Osteoblast (primary cell): Measurements from ENCODE around the gene CERKL. TPM values are rescaled to one million over a fixed set of nuclear protein-coding genes. Genes with fewer than 3 reads are reported as not detected.

Experiments
- DNase-seq: peaks from one replicate; pipeline ENCODE4 v3.0.0; 2011; ENCODE audit warnings: low spot score, mixed read lengths; ENCODE audit not compliant: insufficient read length; ENCODE audit errors: missing footprints
- H2AFZ ChIP-seq: 2 replicates; pipeline ENCODE4 v1.6.0; 2011; ENCODE audit warnings: mild to moderate bottlenecking, low read length
- H3K27ac ChIP-seq: 2 replicates; pipeline ENCODE4 v1.5.1; 2011; ENCODE audit warnings: mild to moderate bottlenecking, low read depth, low read length, moderate library complexity
- H3K27me3 ChIP-seq: 2 replicates; pipeline ENCODE4 v1.6.0; 2012; ENCODE audit warnings: mild to moderate bottlenecking, control low read depth, inconsistent platforms, low read length, moderate library complexity; ENCODE audit not compliant: insufficient read depth
- H3K36me3 ChIP-seq: 2 replicates; pipeline ENCODE4 v1.5.1; 2011; ENCODE audit warnings: mild to moderate bottlenecking, low read length, control low read depth, moderate library complexity; ENCODE audit not compliant: insufficient read depth
- H3K4me1 ChIP-seq: 2 replicates; pipeline ENCODE4 v1.5.1; 2011; ENCODE audit warnings: mild to moderate bottlenecking, low read length, control low read depth, moderate library complexity; ENCODE audit not compliant: insufficient read depth
- H3K4me2 ChIP-seq: 2 replicates; pipeline ENCODE4 v1.6.0; 2011; ENCODE audit warnings: mild to moderate bottlenecking, low read length; ENCODE audit not compliant: insufficient read depth
- H3K4me3 ChIP-seq: fragments of 200-600 bp; sonication (generic); 3 replicates; pipeline ENCODE4 v1.5.1; 2012; ENCODE audit warnings: mild to moderate bottlenecking, low read length, inconsistent platforms; ENCODE audit not compliant: insufficient read depth
- H3K79me2 ChIP-seq: 2 replicates; pipeline ENCODE4 v1.6.0; 2012; ENCODE audit warnings: mild to moderate bottlenecking, low read length, control low read depth, inconsistent platforms; ENCODE audit not compliant: insufficient read depth
- H3K9me3 ChIP-seq: 2 replicates; pipeline ENCODE4 v1.5.1; 2011; ENCODE audit warnings: low read depth, low read length, control low read depth
- H4K20me1 ChIP-seq: 2 replicates; pipeline ENCODE4 v1.6.0; 2012; ENCODE audit warnings: mild to moderate bottlenecking, low read length, control low read depth; ENCODE audit not compliant: insufficient read depth
- total RNA-seq: library from RNA; depleted of rRNA; stranded (reverse); fragments of >200 nt; gene quantifications from 2 replicates; pipeline ENCODE4 v1.2.3, GENCODE V29; 2012
- TF ChIP-seq, protein P1 (sequence below): IDR thresholded peaks from 2 replicates; pipeline ENCODE4 v1.5.1; 2011; ENCODE audit warnings: mild to moderate bottlenecking, low read depth, low read length, moderate library complexity; ENCODE audit errors: extremely low read depth

CERKL gene
- total RNA-seq, 1 donor, result not detected

DNA sequence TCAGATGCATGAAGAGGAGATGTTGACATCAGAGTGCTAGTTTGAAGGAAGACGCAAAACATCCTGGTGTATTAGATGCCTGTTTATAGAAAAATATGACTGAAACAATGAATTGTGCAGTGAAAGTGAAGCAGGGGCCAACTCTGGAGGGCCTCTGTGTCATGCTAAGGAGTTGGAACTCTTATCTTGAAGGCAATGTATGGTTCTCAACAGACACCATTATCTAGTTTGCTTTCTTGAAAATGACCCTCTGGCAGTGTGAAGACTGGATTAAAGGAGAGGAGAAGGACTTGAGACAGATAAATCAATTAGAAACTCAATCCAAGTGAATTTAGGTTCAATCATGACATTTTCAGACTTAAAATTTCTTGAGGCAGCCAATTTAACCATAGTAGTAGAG lies 136.7 kb downstream of the CERKL start:
- no peaks in the 10 kb centered on the region for H3K9me3 ChIP-seq
- DNase-seq, result no peak
- no peaks in the 10 kb centered on the region for H3K4me1 ChIP-seq
- no peak overlapping the region for H3K4me3 ChIP-seq
- no peak overlapping the region for H3K4me2 ChIP-seq
- no peak overlapping the region for H2AFZ ChIP-seq
- TF ChIP-seq, protein P1, sequence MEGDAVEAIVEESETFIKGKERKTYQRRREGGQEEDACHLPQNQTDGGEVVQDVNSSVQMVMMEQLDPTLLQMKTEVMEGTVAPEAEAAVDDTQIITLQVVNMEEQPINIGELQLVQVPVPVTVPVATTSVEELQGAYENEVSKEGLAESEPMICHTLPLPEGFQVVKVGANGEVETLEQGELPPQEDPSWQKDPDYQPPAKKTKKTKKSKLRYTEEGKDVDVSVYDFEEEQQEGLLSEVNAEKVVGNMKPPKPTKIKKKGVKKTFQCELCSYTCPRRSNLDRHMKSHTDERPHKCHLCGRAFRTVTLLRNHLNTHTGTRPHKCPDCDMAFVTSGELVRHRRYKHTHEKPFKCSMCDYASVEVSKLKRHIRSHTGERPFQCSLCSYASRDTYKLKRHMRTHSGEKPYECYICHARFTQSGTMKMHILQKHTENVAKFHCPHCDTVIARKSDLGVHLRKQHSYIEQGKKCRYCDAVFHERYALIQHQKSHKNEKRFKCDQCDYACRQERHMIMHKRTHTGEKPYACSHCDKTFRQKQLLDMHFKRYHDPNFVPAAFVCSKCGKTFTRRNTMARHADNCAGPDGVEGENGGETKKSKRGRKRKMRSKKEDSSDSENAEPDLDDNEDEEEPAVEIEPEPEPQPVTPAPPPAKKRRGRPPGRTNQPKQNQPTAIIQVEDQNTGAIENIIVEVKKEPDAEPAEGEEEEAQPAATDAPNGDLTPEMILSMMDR, result no peak
- no peaks in the 10 kb centered on the region for H3K27me3 ChIP-seq
- no peak overlapping the region for H3K27ac ChIP-seq
- H3K79me2 ChIP-seq, result no peaks in the 10 kb centered on the region
- H4K20me1 ChIP-seq, result no peaks in the 10 kb centered on the region
- no peaks in the 10 kb centered on the region for H3K36me3 ChIP-seq

DNA sequence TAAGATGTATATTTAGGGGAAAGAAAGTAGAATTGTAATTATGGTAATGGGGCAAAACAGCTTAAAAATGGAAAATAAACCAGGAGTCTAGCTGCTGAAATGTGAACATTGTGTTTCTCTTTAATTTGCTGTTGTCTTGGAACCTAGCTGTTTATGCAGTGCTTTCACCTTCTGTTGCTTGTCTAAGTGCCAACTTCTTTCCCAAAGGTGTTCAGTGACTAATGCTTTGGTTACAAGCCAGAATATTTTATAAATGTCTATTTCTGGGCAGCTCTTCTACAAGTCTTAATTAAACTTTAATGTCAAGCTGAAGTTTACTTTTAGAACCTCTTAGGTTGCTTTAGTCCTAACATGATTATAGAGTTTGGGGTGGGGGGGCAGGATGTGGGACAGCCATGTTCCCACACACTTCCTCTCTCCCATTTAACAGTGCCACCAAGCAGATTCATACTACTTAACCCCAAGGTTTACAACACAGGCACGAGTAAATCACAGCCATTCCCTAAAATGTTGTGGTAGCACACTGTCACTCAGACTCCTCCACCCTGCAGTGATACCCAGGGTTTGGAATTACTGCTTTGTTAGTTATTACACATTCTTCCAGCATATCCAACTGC lies 139.1 kb downstream of the CERKL start:
- Histone ChIP-seq H3K79me2 (no peaks in the 10 kb centered on the region), H2AFZ (no peak overlapping the region), H4K20me1 (no peaks in the 10 kb centered on the region), H3K36me3 (no peaks in the 10 kb centered on the region), H3K27ac (no peak overlapping the region), H3K4me1 (no peaks in the 10 kb centered on the region), H3K27me3 (no peaks in the 10 kb centered on the region), H3K4me3 (no peak overlapping the region), H3K9me3 (no peaks in the 10 kb centered on the region), H3K4me2 (no peak overlapping the region)
- TF ChIP-seq, protein P1, result no peak
- DNase-seq, result no peak

DNA sequence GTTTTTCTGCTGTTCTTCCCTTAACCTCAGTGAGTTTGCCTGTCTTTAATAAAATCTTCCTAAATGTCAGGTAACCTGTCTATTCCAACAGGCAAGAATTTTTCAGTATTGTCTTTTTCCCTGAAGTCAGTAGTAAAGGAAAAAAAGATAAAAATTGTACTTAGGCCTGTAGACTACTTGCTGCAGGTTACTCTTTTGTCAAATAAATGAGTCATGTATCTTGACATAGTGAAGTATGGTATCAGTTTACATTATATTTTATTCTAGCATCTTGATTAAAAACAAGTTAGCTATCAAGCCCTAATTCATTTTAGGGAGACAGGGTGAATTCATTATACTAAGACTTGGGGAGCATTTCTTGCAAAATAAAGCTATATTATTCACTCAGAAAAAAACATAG lies 139.9 kb downstream of the CERKL start:
- H3K4me3 ChIP-seq, result no peak overlapping the region
- H3K9me3 ChIP-seq, result no peaks in the 10 kb centered on the region
- TF ChIP-seq, protein P1, result no peak
- H3K79me2 ChIP-seq, result no peaks in the 10 kb centered on the region
- H2AFZ ChIP-seq, result no peak overlapping the region
- no peaks in the 10 kb centered on the region for H3K4me1 ChIP-seq
- no peak overlapping the region for H3K27ac ChIP-seq
- H3K27me3 ChIP-seq, result no peaks in the 10 kb centered on the region
- no peaks in the 10 kb centered on the region for H4K20me1 ChIP-seq
- DNase-seq, result no peak
- no peak overlapping the region for H3K4me2 ChIP-seq
- H3K36me3 ChIP-seq, result no peaks in the 10 kb centered on the region

DNA sequence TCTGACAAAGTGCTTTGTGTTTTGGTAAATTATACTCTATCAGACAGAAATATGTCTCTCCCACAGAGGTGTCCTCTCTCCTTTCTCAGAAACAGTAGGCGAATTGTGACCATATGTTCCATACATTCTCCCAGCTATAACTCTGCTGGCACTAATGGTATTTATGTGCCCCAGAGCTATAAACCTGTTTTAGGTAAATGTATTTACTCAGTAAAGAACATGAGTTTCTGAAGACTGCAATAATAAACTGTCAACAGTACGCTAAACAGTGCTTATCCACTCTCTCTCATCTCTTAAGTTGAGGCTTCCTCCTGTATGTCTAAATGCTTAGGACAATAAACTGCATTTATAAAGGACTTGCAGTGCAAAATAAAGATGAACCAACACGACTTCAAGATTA lies 141.2 kb downstream of the CERKL start:
- H3K4me2 ChIP-seq, result no peak overlapping the region
- H3K27me3 ChIP-seq, result no peaks in the 10 kb centered on the region
- H3K4me3 ChIP-seq, result no peak overlapping the region
- H3K4me1 ChIP-seq, result no peaks in the 10 kb centered on the region
- H2AFZ ChIP-seq, result no peak overlapping the region
- H3K9me3 ChIP-seq, result no peaks in the 10 kb centered on the region
- TF ChIP-seq, protein P1, result no peak
- DNase-seq, result no peak
- no peaks in the 10 kb centered on the region for H3K36me3 ChIP-seq
- no peaks in the 10 kb centered on the region for H4K20me1 ChIP-seq
- H3K27ac ChIP-seq, result no peak overlapping the region
- no peaks in the 10 kb centered on the region for H3K79me2 ChIP-seq
